Transverse colon (tissue), 4 donors: ENCODE measurements around the gene IRAG1. TPM values are rescaled to one million over a fixed set of nuclear protein-coding genes. Genes with fewer than 3 reads are reported as not detected.

Source experiments
- DNase-seq: peaks from one replicate; pipeline ENCODE4 v3.0.0-alpha.2; 2019
- H3K27ac ChIP-seq, 4 donors: fragments of 200-600 bp; sonication (generic); 2 replicates each; pipeline ENCODE4 v1.5.1; 2016 to 2018; ENCODE audit warnings: inconsistent platforms in 4 of 4
- H3K27me3 ChIP-seq: fragments of 200-600 bp; sonication (generic); 2 replicates; pipeline ENCODE4 v1.5.1; 2017; ENCODE audit warnings: inconsistent platforms
- H3K36me3 ChIP-seq, 4 donors: fragments of 200-600 bp; sonication (generic); 2 replicates each; pipeline ENCODE4 v1.5.1; 2017 to 2019; ENCODE audit warnings: inconsistent platforms in 4 of 4
- H3K4me1 ChIP-seq, 4 donors: fragments of 200-600 bp; sonication (generic); 2 replicates each; pipeline ENCODE4 v1.5.1; 2017 to 2020; ENCODE audit warnings: inconsistent platforms in 4 of 4
- H3K4me3 ChIP-seq, 4 donors: fragments of 200-600 bp; sonication (generic); 1 replicate in 1 of 4; 2 replicates in 3 of 4; pipeline versions ENCODE4 v1.5.1 to v1.6.1; 2017 to 2019; ENCODE audit warnings: inconsistent platforms in 4 of 4
- H3K9me3 ChIP-seq, 2 donors: fragments of 200-600 bp; sonication (generic); 2 replicates each; pipeline ENCODE4 v1.5.1; 2017 to 2019; ENCODE audit warnings: inconsistent platforms in 2 of 2
- EP300 ChIP-seq: sonication (generic); formaldehyde crosslinking; IDR thresholded peaks from one replicate; pipeline ENCODE4 v1.6.1; 2017; ENCODE audit warnings: antibody characterized with exemption, low read depth
- POLR2A ChIP-seq: fragments of 450-650 bp; IDR thresholded peaks from one replicate; pipeline ENCODE4 v1.6.1; 2016; ENCODE audit warnings: antibody characterized with exemption, mild to moderate bottlenecking, moderate library complexity
- POLR2AphosphoS5 ChIP-seq, 3 donors: sonication (generic); formaldehyde crosslinking; IDR thresholded peaks; one replicate each; pipeline ENCODE4 v1.6.1; 2016; ENCODE audit warnings: antibody characterized with exemption in 3 of 3
- WGBS, 2 donors: methylation state at CpG; one replicate each; pipeline ENCODE4 v1.1.5; 2018; ENCODE audit warnings: low coverage in 1 of 2; 5-methylcytosine and 5-hydroxymethylcytosine counted together
- in situ Hi-C, 4 donors: fragments of 200-750 bp; cut with MboI; loops; one replicate each; pipeline versions ENCODE4 v1.15.0 to v1.15.1; 2017; ENCODE audit warnings: low sequenced_read_pairs in 3 of 4, low pct_ligation_motif_present in 1 of 4, low pct_unique_long_range_greater_than_20kb in 1 of 4
- intact Hi-C: fragments of 100-400 bp; cut with DNase I; formaldehyde crosslinking; loops from one replicate; pipeline ENCODE4 v1.15.1; 2023; ENCODE audit warnings: low total_unique reads
- total RNA-seq, 4 donors: library from RNA; depleted of rRNA; stranded (reverse); fragments of >200 nt; gene quantifications; one replicate each; pipeline ENCODE4 v1.1.0, GENCODE V29; 2016
- TF ChIP-seq, protein P1 (sequence below), 5 experiments: fragments of 200-600 bp in 3 of 5; fragments of 450-650 bp in 2 of 5; sonication (generic) in 3 of 5; IDR thresholded peaks; 1 replicate in 2 of 5; 2 replicates in 3 of 5; pipeline ENCODE4 v1.5.1; 2016 to 2017; ENCODE audit warnings: antibody characterized with exemption in 5 of 5, inconsistent platforms in 3 of 5, mild to moderate bottlenecking in 2 of 5, moderate library complexity in 1 of 5

The IRAG1 gene
- total RNA-seq, 4 donors from 2014 or later = 19.4 to 48.8 (median 24.9) TPM

DNA sequence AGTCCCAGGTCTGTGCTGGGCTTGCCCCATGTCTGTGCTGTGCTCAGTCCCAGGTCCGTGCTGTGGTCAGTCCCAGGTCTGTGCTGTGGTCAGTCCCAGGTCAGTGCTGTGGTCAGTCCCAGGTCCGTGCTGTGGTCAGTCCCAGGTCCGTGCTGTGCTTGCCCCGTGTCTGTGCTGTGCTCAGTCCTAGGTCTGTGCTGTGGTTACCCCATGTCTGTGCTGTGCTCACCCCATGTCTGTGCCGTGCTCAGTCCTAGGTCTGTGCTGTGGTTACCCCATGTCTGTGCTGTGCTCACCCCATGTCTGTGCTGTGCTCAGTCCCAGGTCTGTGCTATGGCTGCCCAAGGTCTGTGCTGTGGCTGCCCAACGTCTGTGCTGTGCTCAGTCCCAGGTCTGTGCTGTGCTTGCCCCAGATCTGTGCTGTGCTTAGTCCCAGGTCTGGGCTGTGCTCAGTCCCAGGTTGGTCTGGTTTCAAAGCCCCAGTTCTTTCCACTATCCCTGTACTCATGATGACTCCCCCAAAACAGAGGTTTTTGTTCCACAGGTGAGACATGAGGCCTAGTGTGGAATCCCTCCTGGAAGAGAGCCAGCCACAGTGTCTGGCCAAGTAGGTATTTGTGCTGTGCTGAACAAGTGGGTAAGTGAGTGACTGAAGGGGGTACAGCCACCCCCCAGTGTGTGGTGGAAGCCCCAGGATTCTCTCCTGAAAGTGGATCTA, 34.8 kb downstream of the IRAG1 start:
- intact Hi-C loops (no loop called here), in situ Hi-C loops (loop anchor here in 1 of 4 donors (10.0 kb wide), 1 partner anchor 254 kb away; no protein-coding TSS in a partner anchor)
- WGBS, 2 donors = 61% methylated on average over 6 of the region's 6 CpGs; no CpG with 5 or more reads in 1 of the 2 donors
- DNase-seq = no peak
- TF ChIP-seq POLR2AphosphoS5 (IDR thresholded peaks at IDR 0.05) (no peak), POLR2A (no peak), EP300 (no peak)
- TF ChIP-seq, protein P1, sequence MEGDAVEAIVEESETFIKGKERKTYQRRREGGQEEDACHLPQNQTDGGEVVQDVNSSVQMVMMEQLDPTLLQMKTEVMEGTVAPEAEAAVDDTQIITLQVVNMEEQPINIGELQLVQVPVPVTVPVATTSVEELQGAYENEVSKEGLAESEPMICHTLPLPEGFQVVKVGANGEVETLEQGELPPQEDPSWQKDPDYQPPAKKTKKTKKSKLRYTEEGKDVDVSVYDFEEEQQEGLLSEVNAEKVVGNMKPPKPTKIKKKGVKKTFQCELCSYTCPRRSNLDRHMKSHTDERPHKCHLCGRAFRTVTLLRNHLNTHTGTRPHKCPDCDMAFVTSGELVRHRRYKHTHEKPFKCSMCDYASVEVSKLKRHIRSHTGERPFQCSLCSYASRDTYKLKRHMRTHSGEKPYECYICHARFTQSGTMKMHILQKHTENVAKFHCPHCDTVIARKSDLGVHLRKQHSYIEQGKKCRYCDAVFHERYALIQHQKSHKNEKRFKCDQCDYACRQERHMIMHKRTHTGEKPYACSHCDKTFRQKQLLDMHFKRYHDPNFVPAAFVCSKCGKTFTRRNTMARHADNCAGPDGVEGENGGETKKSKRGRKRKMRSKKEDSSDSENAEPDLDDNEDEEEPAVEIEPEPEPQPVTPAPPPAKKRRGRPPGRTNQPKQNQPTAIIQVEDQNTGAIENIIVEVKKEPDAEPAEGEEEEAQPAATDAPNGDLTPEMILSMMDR (IDR thresholded peaks at IDR 0.05) = no peak
- H3K27me3 ChIP-seq = no peaks in the 10 kb centered on the region
- no peaks in the 10 kb centered on the region for H3K9me3 ChIP-seq
- H3K4me3 ChIP-seq = no peak overlapping the region
- H3K27ac ChIP-seq = peak overlapping the region; percentile 77 to 89 (median 83)
- peaks cover 32 to 73% (median 48%) of the 10 kb centered on the region in 4 donors for H3K4me1 ChIP-seq
- no peaks in the 10 kb centered on the region for H3K36me3 ChIP-seq

DNA sequence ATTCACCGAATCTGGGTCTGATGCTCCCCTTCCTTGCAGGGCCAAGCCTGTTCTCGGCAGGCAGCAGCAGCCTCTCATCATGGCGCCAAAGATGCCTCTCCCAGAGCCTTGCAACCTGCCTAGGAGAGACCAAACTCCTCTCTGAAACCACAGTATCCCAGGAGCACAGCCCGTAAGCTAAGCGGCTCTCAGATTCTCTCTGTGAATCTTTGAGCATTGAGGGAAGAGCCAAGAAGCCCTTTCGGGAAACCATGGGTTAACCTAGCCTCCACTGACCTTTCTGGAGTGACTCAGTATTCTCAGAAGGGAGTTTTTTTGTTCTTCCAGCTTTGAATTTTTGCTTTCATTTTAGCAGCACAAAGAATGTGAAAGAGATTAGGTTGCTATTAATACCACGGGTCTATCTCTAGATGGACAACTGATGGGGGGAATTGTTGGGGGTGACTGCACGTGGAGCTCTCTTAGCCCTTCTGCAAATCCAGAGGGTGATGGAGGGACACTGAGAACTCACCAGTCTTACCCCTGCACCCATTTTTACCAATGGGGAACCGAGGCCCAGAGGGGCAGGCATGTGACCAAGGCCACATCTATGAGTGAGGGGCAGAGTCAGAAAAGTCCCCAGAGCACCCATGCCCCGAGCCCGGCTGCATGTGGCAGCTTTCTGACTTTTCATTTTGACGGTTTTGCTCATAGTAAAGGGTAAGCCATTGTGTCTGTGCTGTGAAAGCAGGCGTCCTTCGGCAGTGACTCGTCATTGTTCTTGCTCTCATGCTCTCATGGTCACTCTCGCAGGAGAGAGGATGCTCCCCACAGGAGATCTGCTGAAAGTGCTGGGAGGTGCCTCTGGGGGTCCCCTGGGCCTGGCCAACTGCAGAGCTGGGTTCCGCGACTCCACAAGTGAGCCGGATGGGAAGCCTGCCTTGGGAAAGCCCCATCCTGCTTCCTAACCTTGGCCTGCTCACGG, 36.0 kb downstream of the IRAG1 start:
- intact Hi-C loops (no loop called here), in situ Hi-C loops (loop anchor here in 1 of 4 donors (10.0 kb wide), 1 partner anchor 253 kb away; no protein-coding TSS in a partner anchor)
- no peak for TF ChIP-seq POLR2AphosphoS5 (IDR thresholded peaks at IDR 0.05)
- TF ChIP-seq, protein P1 (IDR thresholded peaks at IDR 0.05) = no peak
- TF ChIP-seq POLR2A = no peak
- TF ChIP-seq EP300 = no peak
- no peaks in the 10 kb centered on the region for H3K27me3 ChIP-seq
- no peaks in the 10 kb centered on the region for H3K9me3 ChIP-seq
- no peaks in the 10 kb centered on the region for H3K36me3 ChIP-seq
- H3K4me1 ChIP-seq = peaks cover 32 to 82% (median 54%) of the 10 kb centered on the region in 4 donors
- DNase-seq = no peak
- H3K27ac ChIP-seq = peak overlapping the region; percentile 77 to 89 (median 83)
- H3K4me3 ChIP-seq = no peak overlapping the region
- WGBS, 2 donors = 17 to 50% methylated on average over 2 to 20 of the region's 20 CpGs

DNA sequence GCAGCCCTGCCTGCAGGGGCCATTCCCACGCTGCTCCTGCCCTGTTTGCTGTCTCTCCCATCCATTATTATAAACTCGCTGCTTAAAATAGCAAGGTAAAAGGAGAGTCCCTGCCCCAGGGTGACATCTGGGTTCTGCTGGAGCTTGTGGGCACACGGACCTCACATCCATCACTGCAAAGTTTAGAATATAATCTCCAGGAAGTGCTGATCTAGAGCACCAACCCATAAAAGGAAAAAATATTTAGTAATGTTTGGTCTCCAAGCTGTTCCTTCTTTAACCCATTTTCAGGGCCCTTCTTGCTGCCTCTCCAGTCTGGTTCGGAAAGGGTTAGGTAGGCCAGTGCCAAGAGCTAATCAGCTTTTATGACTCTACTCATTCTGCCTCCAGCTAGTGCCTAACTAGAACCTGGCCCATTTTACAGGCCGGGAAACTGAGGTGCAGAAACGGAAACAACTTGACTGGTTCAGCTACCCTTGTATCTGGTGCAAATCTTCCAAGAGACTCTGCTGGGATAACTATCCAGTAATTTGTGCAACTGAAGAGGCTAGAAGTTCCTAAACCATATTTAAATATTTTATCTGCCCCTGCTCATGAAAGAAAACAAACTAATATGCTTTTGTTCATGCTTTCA, 37.5 kb downstream of the IRAG1 start:
- Histone ChIP-seq H3K27ac (peak overlapping the region; percentile 77 to 89 (median 83)), H3K9me3 (no peaks in the 10 kb centered on the region), H3K27me3 (no peaks in the 10 kb centered on the region), H3K4me1 (peaks cover 40 to 78% (median 54%) of the 10 kb centered on the region in 4 donors), H3K36me3 (no peaks in the 10 kb centered on the region), H3K4me3 (no peak overlapping the region)
- 60 to 100% methylated on average over 1 to 6 of the region's 6 CpGs for WGBS, 2 donors
- in situ Hi-C loops = loop anchor here in 1 of 4 donors (10.0 kb wide), 1 partner anchor 251 kb away; no protein-coding TSS in a partner anchor
- DNase-seq = no peak
- TF ChIP-seq EP300 (no peak), POLR2A (no peak), POLR2AphosphoS5 (IDR thresholded peaks at IDR 0.05) (no peak)
- TF ChIP-seq, protein P1 (IDR thresholded peaks at IDR 0.05) = no peak
- intact Hi-C loops = no loop called here
